ENCODE measurements around the gene ASGR2. TPM values are rescaled to one million over a fixed set of nuclear protein-coding genes. Genes with fewer than 3 reads are reported as not detected.
"Not testable (repeated sequence)": the region's sequence is repeated elsewhere in the genome, so short reads cannot be mapped to it uniquely, and the experiment has no call there.

ASGR2 gene
- total RNA-seq, 1 donor from 2014 or later, result not detected

DNA sequence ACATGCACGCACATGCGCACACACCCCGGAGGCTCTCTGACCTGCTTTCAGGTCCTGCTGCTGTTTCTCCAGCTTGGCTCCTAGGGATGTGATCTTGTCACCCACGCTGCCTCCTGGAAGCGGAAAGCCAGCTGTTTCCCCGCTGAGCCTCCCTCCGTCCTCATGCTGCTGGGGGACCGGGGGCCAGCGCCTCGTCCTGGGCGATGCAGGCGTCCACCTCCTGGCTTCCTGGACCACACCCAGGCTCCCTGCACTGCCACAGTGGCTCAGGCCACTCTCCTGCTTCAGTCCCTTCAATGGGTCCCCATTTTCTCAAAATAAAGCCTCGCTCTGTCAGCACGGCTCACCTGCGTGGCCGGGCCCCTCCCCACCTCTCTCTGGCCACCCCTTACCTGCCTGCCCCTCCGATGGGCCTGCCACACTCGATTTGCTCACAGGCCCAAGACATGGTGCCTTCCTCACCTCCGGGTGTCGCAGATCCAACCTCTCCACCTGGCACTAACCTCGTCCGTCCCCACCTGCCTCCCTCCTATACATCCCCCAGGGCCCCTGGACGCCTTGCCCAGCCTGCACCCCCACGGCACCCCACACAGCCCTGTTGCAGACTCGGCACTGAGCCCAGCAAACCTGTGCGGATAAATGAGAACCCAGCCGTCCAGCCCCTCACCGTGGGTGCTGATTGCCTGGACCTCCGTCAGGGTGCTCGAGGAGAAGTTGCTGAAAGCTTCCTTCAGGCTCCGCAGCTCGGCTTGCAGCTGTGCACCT lies 6.6 kb downstream of the ASGR2 start:
- no peaks in the 10 kb centered on the region for H3K27me3 ChIP-seq (ENCODE audit: control insufficient read depth, insufficient read depth, low read length)
- H3K36me3 ChIP-seq (ENCODE audit: control insufficient read depth, insufficient read depth, low read length), result no peaks in the 10 kb centered on the region
- no peak overlapping the region for H3K4me3 ChIP-seq (ENCODE audit: low read depth, low read length)
- DNase-seq (ENCODE audit: low read depth), result no peak
- TF ChIP-seq, protein P1, sequence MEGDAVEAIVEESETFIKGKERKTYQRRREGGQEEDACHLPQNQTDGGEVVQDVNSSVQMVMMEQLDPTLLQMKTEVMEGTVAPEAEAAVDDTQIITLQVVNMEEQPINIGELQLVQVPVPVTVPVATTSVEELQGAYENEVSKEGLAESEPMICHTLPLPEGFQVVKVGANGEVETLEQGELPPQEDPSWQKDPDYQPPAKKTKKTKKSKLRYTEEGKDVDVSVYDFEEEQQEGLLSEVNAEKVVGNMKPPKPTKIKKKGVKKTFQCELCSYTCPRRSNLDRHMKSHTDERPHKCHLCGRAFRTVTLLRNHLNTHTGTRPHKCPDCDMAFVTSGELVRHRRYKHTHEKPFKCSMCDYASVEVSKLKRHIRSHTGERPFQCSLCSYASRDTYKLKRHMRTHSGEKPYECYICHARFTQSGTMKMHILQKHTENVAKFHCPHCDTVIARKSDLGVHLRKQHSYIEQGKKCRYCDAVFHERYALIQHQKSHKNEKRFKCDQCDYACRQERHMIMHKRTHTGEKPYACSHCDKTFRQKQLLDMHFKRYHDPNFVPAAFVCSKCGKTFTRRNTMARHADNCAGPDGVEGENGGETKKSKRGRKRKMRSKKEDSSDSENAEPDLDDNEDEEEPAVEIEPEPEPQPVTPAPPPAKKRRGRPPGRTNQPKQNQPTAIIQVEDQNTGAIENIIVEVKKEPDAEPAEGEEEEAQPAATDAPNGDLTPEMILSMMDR (IDR thresholded peaks at IDR 0.05; ENCODE audit: insufficient read depth, low read length, severe bottlenecking), result no peak
- no peak for FAIRE-seq

GRCh38 chr17:7107012-7107754 lies 7.4 kb downstream of the ASGR2 start:
- no peak overlapping the region for H3K4me3 ChIP-seq (ENCODE audit: low read depth, low read length)
- FAIRE-seq, result peak; percentile 99
- TF ChIP-seq, protein P1 (IDR thresholded peaks at IDR 0.05; ENCODE audit: insufficient read depth, low read length, severe bottlenecking), result no peak
- no peaks in the 10 kb centered on the region for H3K27me3 ChIP-seq (ENCODE audit: control insufficient read depth, insufficient read depth, low read length)
- H3K36me3 ChIP-seq (ENCODE audit: control insufficient read depth, insufficient read depth, low read length), result no peaks in the 10 kb centered on the region
- no peak for DNase-seq (ENCODE audit: low read depth)

- Histone ChIP-seq H3K36me3 (ENCODE audit: control insufficient read depth, insufficient read depth, low read length) (no peaks in the 10 kb centered on the region), H3K4me3 (ENCODE audit: low read depth, low read length) (no peak overlapping the region), H3K27me3 (ENCODE audit: control insufficient read depth, insufficient read depth, low read length) (no peaks in the 10 kb centered on the region)
- no peak for DNase-seq (ENCODE audit: low read depth)
- TF ChIP-seq, protein P1 (IDR thresholded peaks at IDR 0.05; ENCODE audit: insufficient read depth, low read length, severe bottlenecking), result no peak
- FAIRE-seq, result peak; percentile 87
Measured at GRCh38 chr17:7102421-7102820, 12.2 kb downstream of the ASGR2 start.

DNA sequence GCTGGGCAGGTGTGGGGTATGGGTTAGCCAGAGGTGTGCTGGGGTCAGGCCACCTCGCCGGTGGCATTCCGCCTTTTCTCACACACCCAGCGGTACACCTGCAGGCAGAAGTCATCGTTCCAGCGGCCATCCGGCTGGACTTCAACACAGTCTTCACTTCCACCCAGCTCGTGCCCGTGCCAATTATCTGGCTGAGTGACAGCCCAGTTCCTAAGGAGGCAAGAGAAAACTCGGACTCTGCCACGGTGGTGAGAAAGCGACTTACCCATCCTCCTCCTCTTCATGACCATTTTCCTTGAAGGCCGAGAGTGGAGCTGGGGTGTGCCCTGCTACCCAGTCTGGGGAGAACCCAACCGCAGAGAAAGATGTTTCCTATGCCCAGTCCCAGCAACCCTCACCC lies 13.1 kb downstream of the ASGR2 start:
- DNase-seq (ENCODE audit: low read depth) (no peak), FAIRE-seq (no peak)
- Histone ChIP-seq H3K4me3 (ENCODE audit: low read depth, low read length) (no peak overlapping the region), H3K27me3 (ENCODE audit: control insufficient read depth, insufficient read depth, low read length) (no peaks in the 10 kb centered on the region), H3K36me3 (ENCODE audit: control insufficient read depth, insufficient read depth, low read length) (no peaks in the 10 kb centered on the region)
- TF ChIP-seq, protein P1 (IDR thresholded peaks at IDR 0.05; ENCODE audit: insufficient read depth, low read length, severe bottlenecking), result no peak

DNA sequence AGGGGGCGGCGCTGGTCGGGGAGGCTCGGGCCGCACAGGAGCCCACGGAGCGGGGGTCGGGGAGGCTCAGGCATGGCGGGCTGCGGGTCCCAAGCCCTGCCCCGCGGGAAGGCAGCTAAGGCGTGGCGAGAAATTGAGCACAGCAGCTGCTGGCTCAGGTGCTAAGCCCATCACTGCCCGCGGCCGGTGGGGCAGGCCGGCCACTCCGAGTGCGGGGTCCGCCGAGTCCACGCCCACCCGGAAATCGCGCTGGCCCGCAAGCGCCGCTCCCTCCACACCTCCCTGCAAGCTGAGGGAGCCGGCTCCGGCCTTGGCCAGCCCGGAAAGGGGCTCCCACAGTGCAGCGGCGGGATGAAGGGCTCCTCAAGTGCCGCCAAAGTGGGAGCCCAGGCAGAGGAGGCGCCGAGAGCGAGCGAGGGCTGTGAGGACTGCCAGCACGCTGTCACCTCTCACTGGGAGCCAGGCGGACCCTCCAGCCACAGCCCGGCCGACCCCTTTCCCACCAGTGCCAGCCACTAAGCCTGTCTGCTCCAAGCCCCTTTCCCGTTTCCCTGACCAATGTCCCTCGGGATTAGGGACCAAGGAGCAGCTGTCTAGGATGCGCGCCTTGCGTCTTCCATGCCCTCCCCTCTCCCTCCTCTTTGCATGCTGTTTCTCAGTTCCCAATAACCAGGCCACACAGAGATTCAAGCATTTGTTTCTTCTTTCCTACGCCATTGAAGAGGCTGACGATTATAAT lies 13.8 kb downstream of the ASGR2 start:
- not testable (repeated sequence) for FAIRE-seq

More for the DNA sequence above, 13.8 kb downstream of the ASGR2 start:
- H3K27me3 ChIP-seq (ENCODE audit: control insufficient read depth, insufficient read depth, low read length); H3K36me3 ChIP-seq (ENCODE audit: control insufficient read depth, insufficient read depth, low read length); H3K4me3 ChIP-seq (ENCODE audit: low read depth, low read length); DNase-seq (ENCODE audit: low read depth): not testable (repeated sequence)

All from bronchial epithelial cell (primary cell).